ENCODE results near the gene RREB1. TPM values are rescaled to one million over a fixed set of nuclear protein-coding genes. Genes with fewer than 3 reads are reported as not detected.

RREB1 gene
- total RNA-seq, 1 experiment from 2014 or later: 61.6 TPM

DNA sequence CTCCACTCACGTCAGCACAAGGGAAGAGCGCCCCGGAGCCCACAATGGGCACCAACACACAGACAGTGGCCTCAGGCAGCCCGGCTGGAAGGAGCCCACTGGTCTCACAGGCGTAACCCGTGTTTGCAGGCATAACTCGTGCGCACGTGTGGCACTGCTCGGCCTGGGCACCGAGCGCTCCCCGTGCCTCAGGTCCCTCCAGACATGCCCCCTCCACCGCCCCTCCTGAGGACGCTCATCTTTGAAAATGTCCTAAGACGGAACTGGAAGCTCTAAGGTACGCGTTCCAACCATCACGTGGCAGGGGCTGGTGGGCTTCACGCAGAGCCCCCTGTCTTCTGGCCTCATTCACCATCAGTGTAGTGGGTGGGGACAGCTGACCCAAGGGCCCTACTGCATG lies 160.6 kb downstream of the RREB1 start:
- Histone ChIP-seq H3K4me1 (ENCODE audit: insufficient read depth, low read length, poor library complexity, severe bottlenecking) (peaks cover 9% of the 10 kb centered on the region), H3K27ac (ENCODE audit: low read depth, low read length, poor library complexity, severe bottlenecking) (no peak overlapping the region), H3K9me3 (ENCODE audit: low read depth, low read length, poor library complexity, severe bottlenecking) (no peaks in the 10 kb centered on the region), H3K27me3 (replicated peaks; ENCODE audit: insufficient read depth, low read depth, low read length, poor library complexity) (no peaks in the 10 kb centered on the region), H3K4me3 (ENCODE audit: low read depth, low read length, poor library complexity, severe bottlenecking) (no peak overlapping the region), H3K36me3 (ENCODE audit: insufficient read depth, low read length, poor library complexity, severe bottlenecking) (no peaks in the 10 kb centered on the region)
- intact Hi-C loops (cut with micrococcal nuclease; ENCODE audit: unreplicated experiment): no loop called here
- ChIA-PET POLR2A (ENCODE audit: low non-redundant PET) (no interaction called here), CTCF (no interaction called here)
- TF ChIP-seq EZH2 (IDR thresholded peaks at IDR 0.05; ENCODE audit: borderline replicate concordance, low read depth, low read length, poor library complexity, severe bottlenecking): no peak
- TF ChIP-seq, protein P1, sequence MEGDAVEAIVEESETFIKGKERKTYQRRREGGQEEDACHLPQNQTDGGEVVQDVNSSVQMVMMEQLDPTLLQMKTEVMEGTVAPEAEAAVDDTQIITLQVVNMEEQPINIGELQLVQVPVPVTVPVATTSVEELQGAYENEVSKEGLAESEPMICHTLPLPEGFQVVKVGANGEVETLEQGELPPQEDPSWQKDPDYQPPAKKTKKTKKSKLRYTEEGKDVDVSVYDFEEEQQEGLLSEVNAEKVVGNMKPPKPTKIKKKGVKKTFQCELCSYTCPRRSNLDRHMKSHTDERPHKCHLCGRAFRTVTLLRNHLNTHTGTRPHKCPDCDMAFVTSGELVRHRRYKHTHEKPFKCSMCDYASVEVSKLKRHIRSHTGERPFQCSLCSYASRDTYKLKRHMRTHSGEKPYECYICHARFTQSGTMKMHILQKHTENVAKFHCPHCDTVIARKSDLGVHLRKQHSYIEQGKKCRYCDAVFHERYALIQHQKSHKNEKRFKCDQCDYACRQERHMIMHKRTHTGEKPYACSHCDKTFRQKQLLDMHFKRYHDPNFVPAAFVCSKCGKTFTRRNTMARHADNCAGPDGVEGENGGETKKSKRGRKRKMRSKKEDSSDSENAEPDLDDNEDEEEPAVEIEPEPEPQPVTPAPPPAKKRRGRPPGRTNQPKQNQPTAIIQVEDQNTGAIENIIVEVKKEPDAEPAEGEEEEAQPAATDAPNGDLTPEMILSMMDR (conservative IDR thresholded peaks at IDR 0.05; ENCODE audit: low read depth, low read length): no peak
- no peak for DNase-seq (ENCODE audit: low spot score)
- BruUV-seq (replicated peaks): no TSS peak

DNA sequence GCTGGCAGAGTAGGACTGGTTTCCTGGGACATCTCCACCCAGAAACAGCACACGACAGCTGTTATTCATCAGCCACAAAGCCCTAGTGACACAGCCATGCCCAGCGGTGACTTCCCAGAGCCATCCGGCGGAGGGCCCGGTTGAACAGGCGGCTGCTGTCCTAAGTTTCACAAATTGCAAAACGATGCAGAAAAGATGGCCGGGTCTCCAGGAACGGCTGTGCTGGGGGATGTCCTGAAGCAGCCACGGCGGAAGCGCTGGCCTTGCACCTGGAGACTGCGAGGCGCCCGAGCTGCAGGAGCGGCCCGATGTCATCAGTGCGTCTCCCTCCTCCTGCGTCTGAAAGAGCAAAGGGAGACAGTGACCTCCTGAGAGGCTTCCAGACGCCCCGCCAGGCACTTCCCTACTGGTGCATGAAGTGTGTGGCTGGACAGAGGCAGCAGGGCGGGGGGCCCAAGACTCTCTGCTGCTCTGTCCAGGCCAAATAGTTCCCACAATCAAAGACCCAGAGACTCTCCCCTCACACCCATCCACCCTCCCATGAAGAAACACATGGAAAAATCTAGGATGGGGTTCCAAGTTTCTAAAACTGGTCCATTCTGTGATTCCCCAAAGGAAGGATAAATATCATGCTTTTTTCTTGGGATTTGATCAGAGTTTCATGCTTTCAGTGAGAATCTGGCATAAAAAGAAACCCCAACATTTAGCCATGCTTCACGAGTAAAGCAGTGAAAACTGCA lies 161.2 kb downstream of the RREB1 start:
- no peak overlapping the region for H3K4me3 ChIP-seq (ENCODE audit: low read depth, low read length, poor library complexity, severe bottlenecking)
- H3K27ac ChIP-seq (ENCODE audit: low read depth, low read length, poor library complexity, severe bottlenecking): no peak overlapping the region
- POLR2A ChIA-PET (ENCODE audit: low non-redundant PET): no interaction called here
- TF ChIP-seq, protein P1 (conservative IDR thresholded peaks at IDR 0.05; ENCODE audit: low read depth, low read length): no peak
- no peak for TF ChIP-seq EZH2 (IDR thresholded peaks at IDR 0.05; ENCODE audit: borderline replicate concordance, low read depth, low read length, poor library complexity, severe bottlenecking)
- intact Hi-C loops (cut with micrococcal nuclease; ENCODE audit: unreplicated experiment): no loop called here
- no peaks in the 10 kb centered on the region for H3K27me3 ChIP-seq (replicated peaks; ENCODE audit: insufficient read depth, low read depth, low read length, poor library complexity)
- no TSS peak for BruUV-seq (replicated peaks)
- H3K36me3 ChIP-seq (ENCODE audit: insufficient read depth, low read length, poor library complexity, severe bottlenecking): no peaks in the 10 kb centered on the region
- H3K9me3 ChIP-seq (ENCODE audit: low read depth, low read length, poor library complexity, severe bottlenecking): no peaks in the 10 kb centered on the region
- peaks cover 9% of the 10 kb centered on the region for H3K4me1 ChIP-seq (ENCODE audit: insufficient read depth, low read length, poor library complexity, severe bottlenecking)
- CTCF ChIA-PET: no interaction called here
- DNase-seq (ENCODE audit: low spot score): no peak

DNA sequence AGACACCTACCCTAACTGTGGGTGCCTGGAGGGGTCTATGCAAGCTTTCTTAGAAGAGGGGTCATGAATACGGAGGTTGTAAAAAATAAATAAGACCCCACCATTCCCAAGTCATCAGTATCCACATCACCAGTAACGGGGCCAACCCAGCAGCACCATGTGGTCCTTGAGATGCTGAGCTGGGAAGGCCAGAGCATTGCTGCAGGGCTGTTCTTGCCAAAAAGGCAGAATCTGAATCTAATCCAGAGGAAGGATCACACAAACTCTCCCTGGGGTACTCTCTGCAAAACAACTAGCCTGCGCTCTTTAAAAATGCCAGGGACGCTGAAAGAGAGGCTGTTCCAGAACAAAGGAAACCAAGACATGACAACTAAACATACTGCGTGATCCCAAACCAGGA lies 162.1 kb downstream of the RREB1 start:
- BruUV-seq (replicated peaks): no TSS peak
- DNase-seq (ENCODE audit: low spot score): no peak

More for the DNA sequence above, 162.1 kb downstream of the RREB1 start:
- ChIA-PET POLR2A (ENCODE audit: low non-redundant PET) (no interaction called here), CTCF (no interaction called here)
- Histone ChIP-seq H3K9me3 (ENCODE audit: low read depth, low read length, poor library complexity, severe bottlenecking) (no peaks in the 10 kb centered on the region), H3K27ac (ENCODE audit: low read depth, low read length, poor library complexity, severe bottlenecking) (no peak overlapping the region), H3K27me3 (replicated peaks; ENCODE audit: insufficient read depth, low read depth, low read length, poor library complexity) (no peaks in the 10 kb centered on the region), H3K4me3 (ENCODE audit: low read depth, low read length, poor library complexity, severe bottlenecking) (no peak overlapping the region), H3K4me1 (ENCODE audit: insufficient read depth, low read length, poor library complexity, severe bottlenecking) (peaks cover 9% of the 10 kb centered on the region), H3K36me3 (ENCODE audit: insufficient read depth, low read length, poor library complexity, severe bottlenecking) (no peaks in the 10 kb centered on the region)
- TF ChIP-seq, protein P1 (conservative IDR thresholded peaks at IDR 0.05; ENCODE audit: low read depth, low read length): no peak
- TF ChIP-seq EZH2 (IDR thresholded peaks at IDR 0.05; ENCODE audit: borderline replicate concordance, low read depth, low read length, poor library complexity, severe bottlenecking): no peak
- intact Hi-C loops (cut with micrococcal nuclease; ENCODE audit: unreplicated experiment): no loop called here
